ENCODE results near the gene MYO5C.
A peak's percentile ranks its signal among the peaks of the same experiment; 100 is the strongest.
"Not testable (repeated sequence)": the region's sequence is repeated elsewhere in the genome, so short reads cannot be mapped to it uniquely, and the experiment has no call there.

Gene MYO5C

DNA sequence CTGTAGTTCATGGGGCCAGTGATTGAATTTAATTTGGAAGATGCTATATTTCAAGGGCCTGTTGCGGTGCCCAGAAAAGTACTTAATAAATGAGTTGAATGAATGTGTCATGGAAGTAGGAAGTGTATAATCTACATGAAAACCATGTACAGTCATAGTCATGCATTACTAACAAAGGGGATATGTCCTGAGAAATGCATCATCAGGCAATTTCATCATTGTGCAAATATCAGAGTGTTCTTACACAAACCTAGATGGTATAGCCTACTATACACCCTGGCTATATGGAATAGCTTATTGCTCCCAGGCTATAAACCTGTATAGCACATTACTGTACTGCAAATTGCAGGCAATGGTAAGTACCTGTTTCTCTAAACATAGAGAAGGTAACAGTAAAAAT, 10.7 kb upstream of the MYO5C start:
- DNase-seq (ENCODE audit: low spot score): no peak

DNA sequence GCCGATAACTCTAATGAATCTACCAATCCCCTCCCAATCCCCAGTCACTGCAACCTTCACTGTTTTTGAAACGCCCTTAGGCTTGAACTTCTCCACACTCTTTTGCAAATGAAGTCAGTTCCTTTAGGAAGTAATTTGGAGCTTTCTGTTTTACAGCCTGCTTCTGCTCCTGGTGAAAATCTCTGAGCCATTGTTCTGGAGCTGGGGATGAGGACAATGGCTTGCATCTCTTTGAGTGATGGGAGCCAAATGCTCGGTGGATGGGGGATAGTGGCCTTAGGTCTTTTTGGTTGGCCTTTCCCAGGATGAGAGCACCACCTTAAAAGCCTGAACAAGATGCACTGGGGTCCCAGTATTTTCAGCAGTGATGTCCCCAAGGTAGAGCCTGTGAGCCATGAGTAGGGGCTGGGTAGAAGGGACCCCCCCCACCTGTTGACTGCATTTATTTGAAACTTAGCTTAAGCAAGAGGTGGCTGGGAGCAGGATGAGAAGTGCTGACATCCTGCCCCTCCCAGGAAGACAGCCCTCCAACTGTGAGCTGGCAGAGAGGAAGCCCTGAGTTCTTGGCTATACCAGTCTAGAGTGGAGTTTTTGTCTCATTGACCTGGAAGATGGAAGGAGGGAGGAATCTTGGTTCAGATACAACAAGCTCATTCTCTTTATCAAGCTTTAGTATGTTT, 7.6 kb upstream of the MYO5C start:
- no peak for DNase-seq (ENCODE audit: low spot score)

GRCh38 chr15:52301265-52301847, 5.8 kb upstream of the MYO5C start:
- DNase-seq (ENCODE audit: low spot score): no peak

DNA sequence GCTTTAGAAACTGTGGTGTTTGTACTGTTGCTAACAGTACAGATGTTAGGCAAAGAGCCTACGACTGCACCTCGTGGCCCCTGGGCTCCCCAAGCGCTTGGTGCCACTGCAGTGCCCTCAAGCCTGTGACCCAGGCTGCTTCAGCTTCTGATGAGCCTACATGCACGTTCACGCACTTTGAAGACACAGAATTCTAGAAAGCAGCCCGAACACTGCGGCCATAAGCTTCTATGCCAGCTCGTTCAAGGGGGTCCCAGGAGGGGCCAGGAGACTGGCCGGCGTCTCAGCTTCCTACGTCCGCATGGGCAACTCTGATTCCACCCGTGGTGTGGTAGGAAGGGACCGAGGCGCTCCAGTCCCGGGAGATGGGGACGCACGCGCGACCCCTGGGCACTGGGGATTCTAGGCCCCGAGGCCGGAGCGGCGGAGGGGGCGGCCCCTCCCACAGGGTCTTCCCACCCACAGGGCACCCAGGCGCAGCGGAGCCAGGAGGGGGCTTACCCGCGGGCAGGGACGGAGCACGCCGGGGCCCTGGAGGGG, 653 bp downstream of the MYO5C start:
- DNase-seq (ENCODE audit: low spot score): no peak

- DNase-seq (ENCODE audit: low spot score): no peak
Observed at GRCh38 chr15:52292780-52293392, 2.7 kb downstream of the MYO5C start.

DNA sequence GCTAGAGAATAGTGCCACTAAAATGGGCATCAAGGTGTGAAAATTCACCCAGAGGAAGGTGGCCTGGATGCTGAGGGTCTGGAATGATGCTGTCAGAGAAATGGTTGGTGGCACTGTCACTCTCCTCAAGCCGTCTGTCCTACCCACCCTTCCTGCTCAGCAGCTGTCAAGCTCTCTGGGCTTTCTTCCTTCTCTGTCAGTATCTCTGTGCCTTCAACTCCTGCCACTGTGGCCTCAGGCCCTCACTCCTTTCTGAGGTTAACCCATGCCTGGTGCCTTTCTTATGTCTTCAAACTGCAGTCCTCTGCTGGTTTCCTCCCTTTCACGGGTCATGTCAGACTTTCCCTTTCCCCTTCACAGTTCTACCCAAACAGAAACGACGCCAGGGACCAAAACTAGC, 4.4 kb downstream of the MYO5C start:
- no peak for DNase-seq (ENCODE audit: low spot score)

DNA sequence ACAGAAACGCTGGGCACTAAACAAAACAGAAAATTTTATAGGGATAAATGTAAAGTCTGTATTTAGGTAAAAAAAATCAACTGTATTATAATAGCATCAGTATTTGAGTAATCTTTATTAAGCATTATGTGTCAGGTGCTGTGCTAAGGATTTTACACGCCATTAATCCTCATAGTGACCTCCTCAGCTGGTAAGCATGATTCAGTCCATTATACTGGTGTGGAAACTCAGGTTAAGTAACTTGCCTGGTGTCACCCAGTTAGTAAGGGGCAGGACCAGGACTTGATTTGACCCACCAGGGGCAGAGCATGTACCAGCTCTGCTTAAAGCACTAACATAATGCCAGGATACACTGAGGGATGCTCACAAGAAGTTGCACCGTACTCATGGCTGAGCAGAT, 4.8 kb downstream of the MYO5C start:
- DNase-seq (ENCODE audit: low spot score): no peak

GRCh38 chr15:52290329-52290728, 5.3 kb downstream of the MYO5C start:
- DNase-seq (ENCODE audit: low spot score): no peak

DNA sequence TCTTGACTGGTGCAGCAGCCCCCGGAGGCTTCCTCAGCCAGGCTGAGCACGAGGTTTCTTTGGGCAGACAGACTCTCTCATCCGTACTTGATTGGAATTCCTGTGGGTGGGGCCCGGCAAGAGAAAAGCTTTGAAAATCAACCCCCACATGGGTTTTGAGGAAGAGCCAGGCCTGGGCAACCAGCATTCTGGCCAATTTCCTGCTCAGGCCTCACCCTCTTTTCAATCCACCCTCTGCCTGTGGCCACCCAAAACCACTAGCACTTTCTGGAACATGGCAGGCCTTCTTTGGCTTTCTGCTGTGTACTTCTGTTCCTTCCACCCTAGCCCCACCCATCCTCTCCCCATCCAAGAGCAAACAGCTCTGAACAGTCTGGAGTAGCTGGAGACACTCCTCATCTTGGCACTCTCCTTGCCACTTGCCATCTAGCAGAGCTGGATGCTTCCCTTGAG, 5.9 kb downstream of the MYO5C start:
- peak; percentile 34 for DNase-seq (ENCODE audit: low spot score)

DNA sequence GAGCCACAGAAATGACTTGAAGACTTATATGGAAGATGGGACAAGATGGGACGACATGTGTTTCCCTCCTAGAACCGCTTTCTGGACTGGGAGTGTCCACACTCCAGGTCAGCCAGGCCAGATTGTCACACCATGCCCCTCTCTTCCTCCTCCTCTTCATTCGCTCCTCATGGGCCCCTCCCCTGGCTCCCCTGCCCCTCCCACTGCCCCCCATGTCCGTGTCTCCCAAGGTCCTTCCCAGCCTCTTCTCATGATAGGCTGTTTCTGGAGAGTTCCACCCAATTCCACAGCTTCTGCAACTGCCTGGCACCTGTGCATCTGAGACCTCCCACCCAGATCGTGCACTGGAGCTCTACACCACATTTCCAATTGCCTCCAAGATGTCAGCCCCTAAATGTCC, 6.6 kb downstream of the MYO5C start:
- no peak for DNase-seq (ENCODE audit: low spot score)

- DNase-seq (ENCODE audit: low spot score): no peak
Observed at GRCh38 chr15:52288051-52288942, 7.3 kb downstream of the MYO5C start.

- DNase-seq (ENCODE audit: low spot score): no peak
Observed at GRCh38 chr15:52287114-52287513, 8.5 kb downstream of the MYO5C start.

DNA sequence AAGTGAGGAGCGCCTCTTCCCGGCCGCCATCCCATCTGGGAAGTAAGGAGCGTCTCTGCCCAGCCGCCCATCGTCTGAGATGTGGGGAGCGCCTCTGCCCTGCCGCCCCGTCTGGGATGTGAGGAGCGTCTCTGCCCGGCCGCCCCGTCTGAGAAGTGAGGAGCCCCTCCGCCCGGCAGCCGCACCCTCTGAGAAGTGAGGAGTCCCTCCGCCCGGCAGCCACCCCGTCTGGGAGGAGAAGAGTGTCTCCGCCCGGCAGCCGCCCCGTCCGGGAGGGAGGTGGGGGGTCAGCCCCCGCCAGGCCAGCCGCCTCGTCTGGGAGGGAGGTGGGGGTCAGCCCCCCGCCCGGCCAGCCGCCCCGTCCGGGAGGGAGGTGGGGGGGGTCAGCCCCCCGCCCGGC, 9.7 kb downstream of the MYO5C start:
- not testable (repeated sequence) for DNase-seq (ENCODE audit: low spot score)

GRCh38 chr15:52284164-52284563, 11.4 kb downstream of the MYO5C start:
- no peak for DNase-seq (ENCODE audit: low spot score)

GRCh38 chr15:52283281-52283680, 12.3 kb downstream of the MYO5C start:
- DNase-seq (ENCODE audit: low spot score): no peak

DNA sequence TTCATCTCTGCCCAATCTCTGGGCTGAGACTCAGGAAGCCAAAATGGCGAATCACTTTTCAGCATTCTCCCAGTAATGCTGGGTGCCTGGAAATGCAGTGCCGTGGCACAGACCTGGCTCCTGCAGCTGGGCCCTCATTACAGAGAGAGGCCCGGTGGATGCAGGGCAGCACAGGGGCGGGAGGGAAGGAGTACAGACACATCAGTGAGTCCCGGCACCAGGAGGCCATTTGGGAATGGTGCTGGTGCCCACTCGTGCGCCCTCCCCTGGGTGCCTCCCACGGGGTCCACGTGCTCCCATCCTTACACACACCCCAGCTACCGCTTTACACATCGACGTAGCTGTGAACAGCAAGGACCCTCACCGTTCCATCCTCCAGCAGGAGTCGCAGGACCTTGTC, 13.2 kb downstream of the MYO5C start:
- DNase-seq (ENCODE audit: low spot score): no peak

- DNase-seq (ENCODE audit: low spot score): no peak
Observed at GRCh38 chr15:52281085-52282035, 14.2 kb downstream of the MYO5C start.

- DNase-seq (ENCODE audit: low spot score): peak; percentile 34
Observed at GRCh38 chr15:52280326-52281084, 15.1 kb downstream of the MYO5C start.

DNA sequence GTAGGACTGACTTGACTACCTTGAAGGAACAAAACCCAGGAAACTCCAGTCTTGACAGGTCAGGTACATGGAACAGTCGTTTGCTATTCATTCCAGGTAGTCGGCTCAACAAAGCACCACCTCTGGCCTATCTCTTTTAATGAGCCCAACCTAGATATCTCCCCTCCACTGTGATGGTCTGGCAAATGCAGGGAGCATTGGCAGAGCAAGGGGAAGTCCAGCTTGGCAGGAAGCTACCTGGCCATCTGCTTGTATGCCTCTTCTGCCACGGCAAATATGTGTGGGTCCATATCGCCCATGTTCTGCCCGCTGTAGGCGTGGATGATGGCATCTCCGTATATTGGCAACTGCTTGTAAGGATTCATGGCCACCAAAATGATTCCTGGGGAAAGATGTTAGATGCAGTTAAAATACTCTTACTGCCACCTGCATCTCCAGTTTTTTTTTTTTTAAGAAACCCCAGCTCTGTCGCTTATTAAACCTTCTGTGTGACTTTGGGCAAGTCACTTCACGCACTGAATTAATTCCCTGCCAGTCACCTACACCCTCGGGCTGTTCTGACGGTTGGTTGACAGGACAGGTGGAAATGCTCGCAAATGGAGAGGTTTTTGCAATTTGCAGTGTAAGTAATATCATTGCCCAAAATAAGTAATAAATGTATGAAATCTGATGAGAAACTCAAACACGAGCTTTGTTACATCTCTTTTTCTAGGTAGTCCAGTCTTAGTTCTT, 16.8 kb downstream of the MYO5C start:
- DNase-seq (ENCODE audit: low spot score): no peak

DNA sequence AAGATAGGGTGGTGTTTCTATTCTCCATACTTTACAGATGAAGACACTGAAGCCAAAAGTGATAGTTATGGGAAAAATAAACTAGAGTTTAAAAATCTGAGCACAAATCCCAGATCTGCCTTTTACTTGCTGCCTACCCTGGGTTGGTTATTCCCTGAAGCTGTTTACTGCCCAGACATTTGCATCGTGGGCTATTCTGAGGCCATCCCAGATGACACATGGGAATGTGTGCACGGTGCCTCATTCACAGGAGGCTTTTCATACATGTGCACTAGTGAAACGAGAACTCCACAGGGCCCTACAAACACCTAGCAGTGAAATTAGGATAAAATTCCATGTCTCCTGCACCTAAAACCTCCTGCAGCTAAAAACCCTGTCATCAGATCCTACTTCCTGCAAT, 17.5 kb downstream of the MYO5C start:
- DNase-seq (ENCODE audit: low spot score): no peak
